HG03095 (cell line): Measurements from ENCODE around the gene USP17L13.
"Not testable (repeated sequence)": the region's sequence is repeated elsewhere in the genome, so short reads cannot be mapped to it uniquely, and the experiment has no call there.

Experiments
- ATAC-seq: cut with Tn5 transposase; IDR thresholded peaks from one replicate; pipeline ENCODE4 v1.9.1; 2021; ENCODE audit warnings: moderate library complexity; ENCODE audit not compliant: unreplicated experiment

The USP17L13 gene, protein sequence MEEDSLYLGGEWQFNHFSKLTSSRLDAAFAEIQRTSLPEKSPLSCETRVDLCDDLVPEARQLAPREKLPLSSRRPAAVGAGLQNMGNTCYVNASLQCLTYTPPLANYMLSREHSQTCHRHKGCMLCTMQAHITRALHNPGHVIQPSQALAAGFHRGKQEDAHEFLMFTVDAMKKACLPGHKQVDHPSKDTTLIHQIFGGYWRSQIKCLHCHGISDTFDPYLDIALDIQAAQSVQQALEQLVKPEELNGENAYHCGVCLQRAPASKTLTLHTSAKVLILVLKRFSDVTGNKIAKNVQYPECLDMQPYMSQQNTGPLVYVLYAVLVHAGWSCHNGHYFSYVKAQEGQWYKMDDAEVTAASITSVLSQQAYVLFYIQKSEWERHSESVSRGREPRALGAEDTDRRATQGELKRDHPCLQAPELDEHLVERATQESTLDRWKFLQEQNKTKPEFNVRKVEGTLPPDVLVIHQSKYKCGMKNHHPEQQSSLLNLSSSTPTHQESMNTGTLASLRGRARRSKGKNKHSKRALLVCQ

DNA sequence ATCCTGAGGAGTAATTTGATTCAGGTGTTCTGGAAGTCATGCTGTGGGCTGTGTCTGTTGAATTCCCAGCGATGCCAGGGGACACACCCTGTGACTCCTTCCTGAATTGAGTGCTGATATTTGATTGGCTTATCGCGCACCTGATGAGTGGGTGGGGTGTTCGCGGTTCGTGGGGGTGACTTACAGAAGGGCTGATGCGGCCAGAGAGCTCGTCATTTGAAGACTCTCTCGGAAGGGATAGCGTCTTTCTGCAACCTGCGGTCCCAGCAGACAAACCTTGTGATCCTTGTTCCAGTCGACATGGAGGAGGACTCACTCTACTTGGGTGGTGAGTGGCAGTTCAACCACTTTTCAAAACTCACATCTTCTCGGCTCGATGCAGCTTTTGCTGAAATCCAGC, at the start of gene USP17L13:
USP17L13 (plus strand) TSS at position 301 of the 400 bp plus-strand sequence; CDS start at position 301, 0 bp downstream.
- not testable (repeated sequence) for ATAC-seq

DNA sequence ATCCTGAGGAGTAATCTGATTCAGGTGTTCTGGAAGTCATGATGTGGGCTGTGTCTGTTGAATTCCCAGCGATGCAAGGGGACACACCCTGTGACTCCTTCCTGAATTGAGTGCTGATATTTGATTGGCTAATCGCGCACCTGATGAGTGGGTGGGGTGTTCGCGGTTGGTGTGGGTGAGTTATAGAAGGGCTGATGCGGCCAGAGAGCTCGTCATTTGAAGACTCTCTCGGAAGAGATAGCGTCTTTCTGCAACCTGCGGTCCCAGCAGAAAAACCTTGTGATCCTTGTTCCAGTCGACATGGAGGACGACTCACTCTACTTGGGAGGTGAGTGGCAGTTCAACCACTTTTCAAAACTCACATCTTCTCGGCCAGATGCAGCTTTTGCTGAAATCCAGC, 14.3 kb upstream of the USP17L13 start, which contains the start of gene USP17L10:
USP17L10 (plus strand) TSS at position 301 of the 400 bp plus-strand sequence; CDS start at position 301, 0 bp downstream.
- ATAC-seq, result not testable (repeated sequence)

DNA sequence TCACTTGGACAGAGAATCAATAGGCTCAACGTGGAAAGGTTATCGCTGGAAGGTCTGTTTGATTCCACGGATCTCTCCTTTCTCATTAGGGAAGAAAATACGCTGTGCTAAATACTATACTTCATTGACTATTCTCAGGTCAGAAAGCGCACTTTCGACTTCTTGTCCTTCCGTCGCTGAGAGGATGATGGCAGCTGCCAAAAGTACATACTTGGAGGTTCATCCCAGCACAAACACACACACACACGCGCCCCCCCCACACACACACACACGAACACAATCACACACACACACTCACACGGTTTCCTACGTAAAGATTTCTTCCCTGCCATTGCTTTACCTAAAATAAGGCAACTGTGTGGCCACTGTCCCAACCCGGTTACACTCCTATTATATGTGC, 10.0 kb upstream of the USP17L13 start:
- not testable (repeated sequence) for ATAC-seq

DNA sequence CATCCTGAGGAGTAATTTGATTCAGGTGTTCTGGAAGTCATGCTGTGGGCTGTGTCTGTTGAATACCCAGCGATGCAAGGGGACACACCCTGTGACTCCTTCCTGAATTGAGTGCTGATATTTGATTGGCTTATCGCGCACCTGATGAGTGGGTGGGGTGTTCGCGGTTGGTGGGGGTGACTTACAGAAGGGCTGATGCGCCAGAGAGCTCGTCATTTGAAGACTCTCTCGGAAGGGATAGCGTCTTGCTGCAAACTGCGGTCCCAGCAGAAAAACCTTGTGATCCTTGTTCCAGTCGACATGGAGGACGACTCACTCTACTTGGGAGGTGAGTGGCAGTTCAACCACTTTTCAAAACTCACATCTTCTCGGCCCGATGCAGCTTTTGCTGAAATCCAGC, 9.6 kb upstream of the USP17L13 start, which contains the start of gene USP17L11:
USP17L11 (plus strand) TSS at position 301 of the 400 bp plus-strand sequence; CDS start at position 301, 0 bp downstream.
- not testable (repeated sequence) for ATAC-seq

DNA sequence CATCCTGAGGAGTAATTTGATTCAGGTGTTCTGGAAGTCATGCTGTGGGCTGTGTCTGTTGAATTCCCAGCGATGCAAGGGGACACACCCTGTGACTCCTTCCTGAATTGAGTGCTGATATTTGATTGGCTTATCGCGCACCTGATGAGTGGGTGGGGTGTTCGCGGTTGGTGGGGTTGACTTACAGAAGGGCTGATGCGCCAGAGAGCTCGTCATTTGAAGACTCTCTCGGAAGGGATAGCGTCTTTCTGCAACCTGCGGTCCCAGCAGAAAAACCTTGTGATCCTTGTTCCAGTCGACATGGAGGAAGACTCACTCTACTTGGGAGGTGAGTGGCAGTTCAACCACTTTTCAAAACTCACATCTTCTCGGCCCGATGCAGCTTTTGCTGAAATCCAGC, 4.8 kb upstream of the USP17L13 start, which contains the start of gene USP17L12:
USP17L12 (plus strand) TSS at position 301 of the 400 bp plus-strand sequence; CDS start at position 301, 0 bp downstream.
- ATAC-seq, result not testable (repeated sequence)

DNA sequence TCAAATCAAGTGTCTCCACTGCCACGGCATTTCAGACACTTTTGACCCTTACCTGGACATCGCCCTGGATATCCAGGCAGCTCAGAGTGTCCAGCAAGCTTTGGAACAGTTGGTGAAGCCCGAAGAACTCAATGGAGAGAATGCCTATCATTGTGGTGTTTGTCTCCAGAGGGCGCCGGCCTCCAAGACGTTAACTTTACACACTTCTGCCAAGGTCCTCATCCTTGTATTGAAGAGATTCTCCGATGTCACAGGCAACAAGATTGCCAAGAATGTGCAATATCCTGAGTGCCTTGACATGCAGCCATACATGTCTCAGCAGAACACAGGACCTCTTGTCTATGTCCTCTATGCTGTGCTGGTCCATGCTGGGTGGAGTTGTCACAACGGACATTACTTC, 5.6 kb downstream of the USP17L13 start:
- ATAC-seq, result not testable (repeated sequence)

DNA sequence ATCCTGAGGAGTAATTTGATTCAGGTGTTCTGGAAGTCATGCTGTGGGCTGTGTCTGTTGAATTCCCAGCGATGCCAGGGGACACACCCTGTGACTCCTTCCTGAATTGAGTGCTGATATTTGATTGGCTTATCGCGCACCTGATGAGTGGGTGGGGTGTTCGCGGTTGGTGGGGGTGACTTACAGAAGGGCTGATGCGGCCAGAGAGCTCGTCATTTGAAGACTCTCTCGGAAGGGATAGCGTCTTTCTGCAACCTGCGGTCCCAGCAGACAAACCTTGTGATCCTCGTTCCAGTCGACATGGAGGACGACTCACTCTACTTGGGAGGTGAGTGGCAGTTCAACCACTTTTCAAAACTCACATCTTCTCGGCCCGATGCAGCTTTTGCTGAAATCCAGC, 9.4 kb downstream of the USP17L13 start, which contains the start of gene USP17L15:
USP17L15 (plus strand) TSS at position 301 of the 400 bp plus-strand sequence; CDS start at position 301, 0 bp downstream.
- ATAC-seq, result not testable (repeated sequence)

DNA sequence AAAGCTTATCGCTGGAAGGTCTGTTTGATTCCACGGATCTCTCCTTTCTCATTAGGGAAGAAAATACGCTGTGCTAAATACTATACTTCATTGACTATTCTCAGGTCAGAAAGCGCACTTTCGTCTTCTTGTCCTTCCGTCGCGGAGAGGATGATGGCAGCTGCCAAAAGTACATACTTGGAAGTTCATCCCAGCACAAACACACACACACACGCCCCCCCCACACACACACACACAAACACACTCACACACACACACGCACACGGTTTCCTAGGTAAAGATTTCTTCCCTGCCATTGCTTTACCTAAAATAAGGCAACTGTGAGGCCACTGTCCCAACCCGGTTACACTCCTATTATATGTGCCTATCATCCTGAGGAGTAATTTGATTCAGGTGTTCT, 13.8 kb downstream of the USP17L13 start:
- ATAC-seq, result not testable (repeated sequence)

DNA sequence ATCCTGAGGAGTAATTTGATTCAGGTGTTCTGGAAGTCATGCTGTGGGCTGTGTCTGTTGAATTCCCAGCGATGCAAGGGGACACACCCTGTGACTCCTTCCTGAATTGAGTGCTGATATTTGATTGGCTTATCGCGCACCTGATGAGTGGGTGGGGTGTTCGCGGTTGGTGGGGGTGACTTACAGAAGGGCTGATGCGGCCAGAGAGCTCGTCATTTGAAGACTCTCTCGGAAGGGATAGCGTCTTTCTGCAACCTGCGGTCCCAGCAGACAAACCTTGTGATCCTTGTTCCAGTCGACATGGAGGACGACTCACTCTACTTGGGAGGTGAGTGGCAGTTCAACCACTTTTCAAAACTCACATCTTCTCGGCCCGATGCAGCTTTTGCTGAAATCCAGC, 18.9 kb downstream of the USP17L13 start, which contains the start of gene USP17L17:
USP17L17 (plus strand) TSS at position 301 of the 400 bp plus-strand sequence; CDS start at position 301, 0 bp downstream.
- ATAC-seq, result not testable (repeated sequence)

DNA sequence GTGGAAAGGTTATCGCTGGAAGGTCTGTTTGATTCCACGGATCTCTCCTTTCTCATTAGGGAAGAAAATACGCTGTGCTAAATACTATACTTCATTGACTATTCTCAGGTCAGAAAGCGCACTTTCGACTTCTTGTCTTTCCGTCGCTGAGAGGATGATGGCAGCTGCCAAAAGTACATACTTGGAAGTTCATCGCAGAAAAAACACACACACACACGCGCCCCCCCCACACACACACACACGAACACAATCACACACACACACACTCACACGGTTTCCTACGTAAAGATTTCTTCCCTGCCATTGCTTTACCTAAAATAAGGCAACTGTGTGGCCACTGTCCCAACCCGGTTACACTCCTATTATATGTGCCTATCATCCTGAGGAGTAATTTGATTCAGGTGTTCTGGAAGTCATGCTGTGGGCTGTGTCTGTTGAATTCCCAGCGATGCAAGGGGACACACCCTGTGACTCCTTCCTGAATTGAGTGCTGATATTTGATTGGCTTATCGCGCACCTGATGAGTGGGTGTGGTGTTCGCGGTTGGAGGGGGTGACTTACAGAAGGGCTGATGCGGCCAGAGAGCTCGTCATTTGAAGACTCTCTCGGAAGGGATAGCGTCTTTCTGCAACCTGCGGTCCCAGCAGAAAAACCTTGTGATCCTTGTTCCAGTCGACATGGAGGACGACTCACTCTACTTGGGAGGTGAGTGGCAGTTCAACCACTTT, 23.4 kb downstream of the USP17L13 start, which contains the start of gene USP17L18:
USP17L18 (plus strand) TSS at position 678 of the 728 bp plus-strand sequence; CDS start at position 678, 0 bp downstream.
- ATAC-seq, result not testable (repeated sequence)

DNA sequence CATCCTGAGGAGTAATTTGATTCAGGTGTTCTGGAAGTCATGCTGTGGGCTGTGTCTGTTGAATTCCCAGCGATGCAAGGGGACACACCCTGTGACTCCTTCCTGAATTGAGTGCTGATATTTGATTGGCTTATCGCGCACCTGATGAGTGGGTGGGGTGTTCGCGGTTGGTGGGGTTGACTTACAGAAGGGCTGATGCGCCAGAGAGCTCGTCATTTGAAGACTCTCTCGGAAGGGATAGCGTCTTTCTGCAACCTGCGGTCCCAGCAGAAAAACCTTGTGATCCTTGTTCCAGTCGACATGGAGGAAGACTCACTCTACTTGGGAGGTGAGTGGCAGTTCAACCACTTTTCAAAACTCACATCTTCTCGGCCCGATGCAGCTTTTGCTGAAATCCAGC, 28.4 kb downstream of the USP17L13 start, which contains the start of gene USP17L19:
USP17L19 (plus strand) TSS at position 301 of the 400 bp plus-strand sequence; CDS start at position 301, 0 bp downstream.
- ATAC-seq, result not testable (repeated sequence)

DNA sequence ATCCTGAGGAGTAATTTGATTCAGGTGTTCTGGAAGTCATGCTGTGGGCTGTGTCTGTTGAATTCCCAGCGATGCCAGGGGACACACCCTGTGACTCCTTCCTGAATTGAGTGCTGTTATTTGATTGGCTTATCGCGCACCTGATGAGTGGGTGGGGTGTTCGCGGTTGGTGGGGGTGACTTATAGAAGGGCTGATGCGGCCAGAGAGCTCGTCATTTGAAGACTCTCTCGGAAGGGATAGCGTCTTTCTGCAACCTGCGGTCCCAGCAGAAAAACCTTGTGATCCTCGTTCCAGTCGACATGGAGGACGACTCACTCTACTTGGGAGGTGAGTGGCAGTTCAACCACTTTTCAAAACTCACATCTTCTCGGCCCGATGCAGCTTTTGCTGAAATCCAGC, 33.1 kb downstream of the USP17L13 start, which contains the start of gene USP17L20:
USP17L20 (plus strand) TSS at position 301 of the 400 bp plus-strand sequence; CDS start at position 301, 0 bp downstream.
- not testable (repeated sequence) for ATAC-seq

DNA sequence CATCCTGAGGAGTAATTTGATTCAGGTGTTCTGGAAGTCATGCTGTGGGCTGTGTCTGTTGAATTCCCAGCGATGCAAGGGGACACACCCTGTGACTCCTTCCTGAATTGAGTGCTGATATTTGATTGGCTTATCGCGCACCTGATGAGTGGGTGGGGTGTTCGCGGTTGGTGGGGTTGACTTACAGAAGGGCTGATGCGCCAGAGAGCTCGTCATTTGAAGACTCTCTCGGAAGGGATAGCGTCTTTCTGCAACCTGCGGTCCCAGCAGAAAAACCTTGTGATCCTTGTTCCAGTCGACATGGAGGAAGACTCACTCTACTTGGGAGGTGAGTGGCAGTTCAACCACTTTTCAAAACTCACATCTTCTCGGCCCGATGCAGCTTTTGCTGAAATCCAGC, 37.9 kb downstream of the USP17L13 start, which contains the start of gene USP17L21:
USP17L21 (plus strand) TSS at position 301 of the 400 bp plus-strand sequence; CDS start at position 301, 0 bp downstream.
- ATAC-seq, result not testable (repeated sequence)

DNA sequence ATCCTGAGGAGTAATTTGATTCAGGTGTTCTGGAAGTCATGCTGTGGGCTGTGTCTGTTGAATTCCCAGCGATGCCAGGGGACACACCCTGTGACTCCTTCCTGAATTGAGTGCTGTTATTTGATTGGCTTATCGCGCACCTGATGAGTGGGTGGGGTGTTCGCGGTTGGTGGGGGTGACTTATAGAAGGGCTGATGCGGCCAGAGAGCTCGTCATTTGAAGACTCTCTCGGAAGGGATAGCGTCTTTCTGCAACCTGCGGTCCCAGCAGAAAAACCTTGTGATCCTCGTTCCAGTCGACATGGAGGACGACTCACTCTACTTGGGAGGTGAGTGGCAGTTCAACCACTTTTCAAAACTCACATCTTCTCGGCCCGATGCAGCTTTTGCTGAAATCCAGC, 42.6 kb downstream of the USP17L13 start, which contains the start of gene USP17L22:
USP17L22 (plus strand) TSS at position 301 of the 400 bp plus-strand sequence; CDS start at position 301, 0 bp downstream.
- not testable (repeated sequence) for ATAC-seq

DNA sequence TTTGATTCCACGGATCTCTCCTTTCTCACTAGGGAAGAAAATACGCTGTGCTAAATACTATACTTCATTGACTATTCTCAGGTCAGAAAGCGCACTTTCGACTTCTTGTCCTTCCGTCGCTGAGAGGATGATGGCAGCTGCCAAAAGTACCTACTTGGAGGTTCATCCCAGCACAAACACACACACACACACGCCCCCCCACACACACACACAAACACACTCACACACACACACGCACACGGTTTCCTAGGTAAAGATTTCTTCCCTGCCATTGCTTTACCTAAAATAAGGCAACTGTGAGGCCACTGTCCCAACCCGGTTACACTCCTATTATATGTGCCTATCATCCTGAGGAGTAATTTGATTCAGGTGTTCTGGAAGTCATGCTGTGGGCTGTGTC, 47.0 kb downstream of the USP17L13 start:
- ATAC-seq, result not testable (repeated sequence)
